ENCODE data around the gene MECP2.

Gene MECP2

GRCh38 chrX:154059231-154059630 lies 38.3 kb downstream of the MECP2 start:
- DNase-seq = no peak

GRCh38 chrX:154058214-154058997 lies 39.1 kb downstream of the MECP2 start:
- DNase-seq = no peak

DNA sequence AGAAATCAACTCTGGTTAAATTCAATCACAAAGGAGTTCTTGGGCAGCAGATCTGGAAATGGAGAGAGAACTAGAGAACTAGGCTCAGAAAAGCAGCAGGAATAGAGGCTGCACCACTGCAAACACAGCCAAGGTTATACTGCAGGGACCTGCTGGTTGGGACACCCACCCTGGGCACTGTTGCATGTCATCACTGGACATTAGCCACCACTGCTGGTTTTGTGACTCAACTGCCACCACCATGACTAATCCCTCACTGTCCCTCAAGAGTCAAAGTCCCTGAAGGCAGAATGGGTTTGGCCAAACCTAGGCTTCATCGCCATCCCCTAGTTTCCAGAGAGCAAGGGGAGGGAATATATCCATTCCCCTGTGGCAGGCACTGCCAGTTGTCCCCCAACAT lies 39.7 kb downstream of the MECP2 start:
- DNase-seq = no peak

- no peak for DNase-seq
Observed at GRCh38 chrX:154056770-154057241, 40.7 kb downstream of the MECP2 start.

DNA sequence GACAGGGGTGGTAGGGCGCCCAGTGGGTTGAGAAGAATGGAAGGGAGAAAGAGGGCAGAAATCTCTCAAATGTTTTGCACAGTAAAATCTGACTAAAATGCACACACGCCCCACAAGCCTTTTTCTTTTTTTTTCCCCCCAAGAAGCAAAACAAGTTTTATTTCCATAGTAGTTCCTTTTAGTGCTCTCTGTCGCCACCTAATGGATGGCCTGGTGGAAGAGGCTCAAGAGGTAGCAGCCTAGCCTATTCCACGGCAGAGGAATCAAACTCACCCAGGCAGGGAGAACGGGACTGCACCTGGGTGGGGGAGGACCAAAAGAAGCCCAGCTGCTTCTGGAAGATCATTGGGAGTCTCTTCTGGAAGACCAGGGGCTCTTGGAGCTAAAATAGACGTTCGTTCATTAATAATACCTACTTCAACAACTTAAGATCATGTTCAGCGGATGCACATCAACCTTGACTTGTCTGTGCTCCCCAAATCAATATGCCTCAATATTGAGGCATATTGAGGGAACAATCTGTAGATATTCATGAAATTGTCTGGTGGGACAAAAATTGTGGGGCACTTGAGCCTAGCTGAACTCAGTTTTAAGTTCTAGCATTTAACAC lies 46.2 kb downstream of the MECP2 start:
- DNase-seq = peak; percentile 79

DNA sequence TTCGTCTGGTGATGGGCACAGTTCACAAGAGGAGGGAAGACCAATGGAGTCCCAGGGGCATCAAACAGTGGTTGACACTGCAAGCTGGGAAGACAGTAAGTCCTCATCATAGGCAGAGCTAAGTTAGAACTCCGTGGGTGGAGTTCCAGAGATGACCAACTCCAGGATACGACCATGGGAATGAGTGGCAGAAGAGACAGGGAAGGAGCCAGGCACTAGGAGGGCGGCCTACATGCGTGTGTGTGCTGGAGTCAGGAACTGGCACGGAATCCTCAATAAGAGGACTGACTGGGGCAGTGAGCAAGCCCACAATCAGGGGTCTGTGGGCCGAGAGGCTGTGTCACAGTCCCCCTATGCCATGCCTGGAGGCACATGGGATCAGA lies 47.4 kb downstream of the MECP2 start:
- DNase-seq = no peak

DNA sequence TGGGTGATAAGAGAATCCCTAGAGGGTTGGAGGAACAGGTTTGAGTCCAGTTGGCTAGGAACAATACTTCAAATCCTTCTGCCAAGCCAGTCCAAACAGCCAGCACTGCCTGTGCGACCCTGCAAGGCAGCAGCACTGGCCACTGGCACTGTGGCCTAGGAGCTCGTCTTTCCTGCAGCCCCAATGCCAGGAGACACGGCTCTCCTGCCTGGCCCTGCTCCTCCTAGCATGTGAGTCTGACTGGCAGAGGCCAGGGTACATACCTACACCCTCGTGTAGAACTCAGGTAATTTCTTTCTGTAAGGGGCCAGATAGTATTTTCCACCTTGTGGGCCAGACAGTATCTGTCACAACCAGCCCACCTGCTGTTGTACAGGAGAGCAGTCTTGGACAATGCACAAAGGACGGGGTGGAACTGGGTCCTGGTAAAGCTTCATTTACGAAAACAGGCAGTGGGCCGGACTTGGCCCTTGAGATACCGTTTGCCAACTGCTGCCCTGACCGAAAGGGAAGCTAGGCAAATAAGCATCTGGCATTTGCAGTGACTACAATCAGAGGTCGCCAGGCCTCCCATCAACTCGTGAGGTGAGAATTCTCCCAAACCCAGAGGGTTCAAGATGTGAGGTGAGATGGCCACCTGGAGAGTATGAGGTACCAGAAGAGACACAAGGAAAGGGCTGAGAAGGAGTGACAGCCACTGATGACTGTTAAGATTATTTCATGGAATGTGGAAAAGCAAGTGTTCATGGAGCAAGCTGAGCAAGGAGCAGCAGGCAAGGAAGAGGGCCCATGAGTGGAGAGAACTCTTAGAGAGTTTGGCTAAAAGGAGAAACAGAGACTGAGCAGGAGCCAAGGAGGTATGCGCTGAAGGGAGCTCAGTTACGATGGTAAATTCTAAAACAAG lies 48.1 kb downstream of the MECP2 start:
- DNase-seq = no peak

GRCh38 chrX:154048398-154048797 lies 49.1 kb downstream of the MECP2 start:
- no peak for DNase-seq

DNA sequence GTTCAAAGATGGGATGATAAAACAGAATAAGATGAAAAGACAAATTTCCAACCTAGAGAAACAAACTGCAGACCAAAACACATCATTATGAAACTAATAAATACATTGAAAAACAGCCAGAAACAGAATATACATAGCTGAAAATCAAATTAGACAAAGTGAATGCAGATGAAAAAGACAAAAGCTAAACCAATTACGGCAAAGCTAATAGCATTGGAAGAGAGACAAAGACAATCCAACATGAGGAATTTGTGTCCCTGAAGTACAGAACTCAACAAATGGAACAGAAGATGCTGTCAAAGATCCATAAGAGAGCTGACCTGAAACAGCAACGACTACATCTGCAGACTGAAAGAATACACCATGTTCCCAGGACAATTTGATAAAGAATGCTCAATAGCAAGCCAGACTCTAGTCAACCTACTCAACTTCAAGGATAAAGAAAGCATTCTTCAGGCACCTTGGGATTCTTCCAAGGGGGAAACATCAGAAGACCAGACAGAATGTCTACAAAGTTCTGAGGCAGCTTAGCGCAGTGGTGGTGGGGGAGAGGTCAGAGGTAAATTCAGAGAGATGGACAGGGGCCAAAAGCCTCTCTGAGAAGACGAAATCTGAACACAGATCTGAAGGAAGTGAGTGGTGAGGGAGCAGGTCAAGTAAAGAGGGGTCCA lies 50.4 kb downstream of the MECP2 start:
- no peak for DNase-seq

DNA sequence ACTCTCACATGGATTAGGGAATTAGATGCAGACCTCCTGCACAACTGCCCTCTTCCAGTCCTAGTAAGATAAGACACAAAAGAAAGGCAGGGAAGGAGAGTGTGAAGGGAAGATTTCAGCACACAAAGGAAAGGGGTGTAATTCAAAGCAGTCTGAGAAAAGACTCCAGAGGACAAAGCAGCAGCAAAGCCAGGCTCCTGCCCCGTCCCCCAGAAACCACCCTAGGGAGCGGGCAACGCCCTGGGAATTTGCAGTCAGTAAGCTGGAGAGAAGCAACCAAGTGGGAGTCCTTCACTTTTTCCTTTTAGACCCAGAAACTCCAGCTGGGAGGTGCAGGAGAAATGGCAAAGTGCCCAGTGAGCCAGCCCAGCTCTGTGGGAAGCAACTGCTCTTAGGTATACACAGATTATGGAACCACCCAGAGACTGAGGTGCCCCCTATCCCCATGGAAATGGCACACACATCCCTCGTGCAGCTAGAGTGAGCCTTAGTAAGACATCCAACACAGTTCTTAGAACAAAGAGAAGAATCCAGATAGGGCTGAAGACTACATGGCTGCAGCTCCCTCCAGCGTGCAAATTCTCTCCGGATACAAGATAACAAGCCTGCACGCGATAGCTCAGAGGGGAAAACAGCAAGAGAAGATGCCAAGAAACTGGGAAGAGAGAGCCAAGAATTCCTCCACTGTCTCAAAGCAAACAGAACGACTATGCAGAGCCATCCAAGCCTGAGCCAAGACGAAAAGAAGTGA lies 51.3 kb downstream of the MECP2 start:
- no peak for DNase-seq

- DNase-seq = no peak
Observed at GRCh38 chrX:154044091-154044490, 53.4 kb downstream of the MECP2 start.

- no peak for DNase-seq
Observed at GRCh38 chrX:154043003-154043763, 54.3 kb downstream of the MECP2 start.

GRCh38 chrX:154040863-154041262 lies 56.7 kb downstream of the MECP2 start:
- no peak for DNase-seq

DNA sequence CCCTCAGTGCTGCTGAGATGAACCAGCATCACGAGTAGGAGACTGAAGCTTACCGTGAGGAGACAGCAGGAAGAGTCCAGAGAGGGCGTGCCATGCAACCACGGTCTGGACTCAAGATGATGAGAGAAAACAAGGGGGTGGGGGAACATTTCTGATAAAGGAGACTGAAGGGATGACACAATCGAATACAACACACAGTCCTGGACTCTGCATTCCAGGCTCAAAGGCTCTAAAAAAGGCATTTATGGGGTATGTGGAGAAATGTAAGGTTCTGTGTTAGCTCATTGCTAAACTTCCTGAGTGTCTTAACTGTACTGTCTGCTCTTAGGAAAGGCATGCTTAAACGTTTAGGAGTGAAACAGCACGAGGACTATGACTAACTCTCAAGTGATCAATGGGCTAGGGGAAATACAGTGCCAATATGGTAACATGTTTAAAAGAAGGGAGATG lies 57.2 kb downstream of the MECP2 start:
- no peak for DNase-seq

DNA sequence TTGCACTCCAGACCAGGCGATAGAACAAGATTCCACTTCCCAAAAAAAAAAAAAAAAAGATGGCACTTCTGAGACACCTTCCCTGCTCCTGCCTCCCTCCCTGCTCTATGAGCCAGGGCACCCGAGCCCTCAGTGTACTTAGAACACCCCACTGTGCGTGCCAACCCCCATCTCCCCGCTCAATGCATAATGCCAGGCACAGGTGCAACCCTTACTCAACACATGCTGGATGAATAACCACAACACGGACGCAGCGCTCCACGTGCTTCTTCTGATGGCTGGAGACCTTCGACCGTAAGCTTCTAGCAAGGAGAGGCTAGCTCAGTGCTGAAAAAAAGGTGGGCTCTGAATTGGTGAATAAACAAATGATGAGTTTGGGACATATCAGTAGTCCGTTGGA lies 57.9 kb downstream of the MECP2 start:
- no peak for DNase-seq

GRCh38 chrX:154038656-154039055 lies 58.9 kb downstream of the MECP2 start:
- no peak for DNase-seq

GRCh38 chrX:154037754-154038153 lies 59.8 kb downstream of the MECP2 start:
- no peak for DNase-seq

- DNase-seq = peak; percentile 23
Observed at GRCh38 chrX:154036513-154036912, 61.0 kb downstream of the MECP2 start.

DNA sequence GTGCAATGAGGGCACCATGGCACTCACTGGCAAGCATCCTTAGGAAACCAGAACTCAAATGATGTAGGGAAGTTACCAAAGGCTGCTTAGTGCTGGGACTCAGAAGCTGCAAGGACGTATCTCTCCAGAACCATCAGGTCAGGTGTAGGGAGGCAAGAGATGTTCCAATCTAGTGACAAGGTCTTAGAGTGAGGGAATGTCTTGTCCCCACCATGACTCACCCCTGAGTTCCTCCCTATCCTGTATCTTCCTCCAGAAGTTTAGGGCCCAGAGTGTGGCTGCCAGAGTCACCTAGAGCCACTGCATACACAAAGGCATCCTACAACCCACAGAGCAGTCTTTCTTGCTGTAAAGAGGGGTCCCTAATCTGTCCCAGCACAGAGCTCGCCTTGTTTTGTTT lies 63.7 kb downstream of the MECP2 start:
- no peak for DNase-seq

DNA sequence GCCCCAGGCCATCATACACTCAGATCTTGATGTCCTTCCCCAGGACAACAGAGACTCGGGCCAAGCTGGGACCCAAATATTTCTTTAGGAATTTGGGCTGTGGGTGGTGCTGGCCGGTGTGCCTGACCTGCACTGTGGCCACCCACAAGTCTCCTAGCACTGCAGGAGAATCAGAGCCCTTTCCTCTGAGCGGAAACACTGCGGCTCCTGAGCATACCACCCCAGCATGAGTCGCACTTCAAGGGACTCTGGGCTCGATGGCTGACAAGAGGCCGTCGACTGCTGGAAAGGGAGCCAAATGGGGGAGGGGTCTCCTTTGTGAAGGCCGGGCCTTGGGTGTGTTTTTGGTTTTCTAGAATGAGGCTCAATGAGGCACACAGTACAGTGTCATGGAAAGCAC lies 64.9 kb downstream of the MECP2 start:
- DNase-seq = no peak

GRCh38 chrX:154032160-154032559 lies 65.4 kb downstream of the MECP2 start:
- no peak for DNase-seq

Measured in stimulated activated CD4-positive, alpha-beta T cell treated with anti-CD3 and anti-CD28 coated beads, Interleukin-4, amount 100 ng/mL, for 24 hours (primary cell).